GM20431 (cell line): ENCODE results near the gene BHLHE40.

ENCODE experiments used
- in situ Hi-C: fragments of 300-500 bp; cut with MseI, MboI; formaldehyde crosslinking; loops from one replicate; pipeline ENCODE4 v1.15.0; 2020; ENCODE audit warnings: low sequenced_read_pairs; ENCODE audit not compliant: unreplicated experiment

BHLHE40 gene

GRCh38 chr3:4979428-4980228 is at the start of gene BHLHE40:
TSS of gene BHLHE40 (plus strand) at chr3:4979437. CDS start at chr3:4979719, 282 bp downstream.
- in situ Hi-C loops, result no loop called here

- in situ Hi-C loops, result no loop called here
Measured at GRCh38 chr3:4930501-4930900, 48.7 kb upstream of the BHLHE40 start.

- in situ Hi-C loops, result no loop called here
Measured at GRCh38 chr3:4934050-4934449, 45.2 kb upstream of the BHLHE40 start.

- in situ Hi-C loops, result no loop called here
Measured at GRCh38 chr3:4935347-4935746, 43.9 kb upstream of the BHLHE40 start.

- in situ Hi-C loops, result no loop called here
Measured at GRCh38 chr3:4936982-4937614, 42.1 kb upstream of the BHLHE40 start.

- in situ Hi-C loops, result no loop called here
Measured at GRCh38 chr3:4938281-4938982, 40.8 kb upstream of the BHLHE40 start.

- in situ Hi-C loops, result no loop called here
Measured at GRCh38 chr3:4939276-4939675, 40.0 kb upstream of the BHLHE40 start.

- in situ Hi-C loops, result no loop called here
Measured at GRCh38 chr3:4940985-4941384, 38.3 kb upstream of the BHLHE40 start.

GRCh38 chr3:4943549-4943948 is 35.7 kb upstream of the BHLHE40 start:
- in situ Hi-C loops, result no loop called here

GRCh38 chr3:4945324-4945723 is 33.9 kb upstream of the BHLHE40 start:
- in situ Hi-C loops, result no loop called here

- in situ Hi-C loops, result no loop called here
Measured at GRCh38 chr3:4947028-4947427, 32.2 kb upstream of the BHLHE40 start.

- in situ Hi-C loops, result no loop called here
Measured at GRCh38 chr3:4948395-4948794, 30.8 kb upstream of the BHLHE40 start.

GRCh38 chr3:4949004-4949403 is 30.2 kb upstream of the BHLHE40 start:
- in situ Hi-C loops, result no loop called here

- in situ Hi-C loops, result no loop called here
Measured at GRCh38 chr3:4949659-4950058, 29.6 kb upstream of the BHLHE40 start.

GRCh38 chr3:4950351-4950784 is 28.9 kb upstream of the BHLHE40 start:
- in situ Hi-C loops, result no loop called here

GRCh38 chr3:4950948-4951347 is 28.3 kb upstream of the BHLHE40 start:
- in situ Hi-C loops, result no loop called here

- in situ Hi-C loops, result no loop called here
Measured at GRCh38 chr3:4953119-4953518, 26.1 kb upstream of the BHLHE40 start.

- in situ Hi-C loops, result no loop called here
Measured at GRCh38 chr3:4954256-4955000, 24.8 kb upstream of the BHLHE40 start.

- in situ Hi-C loops, result no loop called here
Measured at GRCh38 chr3:4956099-4956498, 23.1 kb upstream of the BHLHE40 start.

- in situ Hi-C loops, result no loop called here
Measured at GRCh38 chr3:4956738-4957137, 22.5 kb upstream of the BHLHE40 start.
